Spleen (tissue), 7 donors: ENCODE data around the gene SLIT3.

ENCODE experiments used
- CTCF ChIP-seq, 11 experiments: fragments of 200-600 bp in 7 of 11; fragments of 450-650 bp in 4 of 11; sonication (generic) in 4 of 11; IDR thresholded peaks in 8 of 11; conservative IDR thresholded peaks in 3 of 11; 1 replicate in 7 of 11; 2 replicates in 4 of 11; pipeline versions ENCODE4 v1.4.0 to v1.8.0; 2016 to 2021; ENCODE audit warnings: antibody characterized with exemption in 11 of 11, inconsistent platforms in 4 of 11, mild to moderate bottlenecking in 1 of 11
- POLR2A ChIP-seq, 3 donors: fragments of 450-650 bp; IDR thresholded peaks; one replicate each; pipeline ENCODE4 v1.5.1; 2017; ENCODE audit warnings: antibody characterized with exemption in 3 of 3, mild to moderate bottlenecking in 1 of 3
- POLR2AphosphoS5 ChIP-seq, 3 donors: sonication (generic); formaldehyde crosslinking; IDR thresholded peaks; one replicate each; pipeline ENCODE4 v1.5.1; 2017; ENCODE audit warnings: antibody characterized with exemption in 3 of 3
- donor health status: DM: no; HTN: no; CAD: no; lungs with moderate emphysema.
- donor health status: DM: no; HTN: no; CAD: no.
- donor health status: DM: no; HTN: no; CAD: no.

- TF ChIP-seq POLR2AphosphoS5 (IDR thresholded peaks at IDR 0.05) (no peak), CTCF (IDR thresholded peaks at IDR 0.05 in 8 of 11, conservative IDR thresholded peaks at IDR 0.05 in 3 of 11) (no peak), POLR2A (IDR thresholded peaks at IDR 0.05) (no peak)
Measured at GRCh38 chr5:168887931-168888330, 413.0 kb downstream of the SLIT3 start.
